Stimulated activated CD8-positive, alpha-beta memory T cell treated with anti-CD3 and anti-CD28 coated beads, Interleukin-4, amount 100 ng/mL, for 48 hours (primary cell): Measurements from ENCODE around the gene PFDN1.
A peak's percentile ranks its signal among the peaks of the same experiment; 100 is the strongest.

Source experiments
- DNase-seq: peaks from one replicate; pipeline ENCODE4 v3.0.0-alpha.2; 2020

Gene PFDN1

GRCh38 chr5:140236891-140237598 is 65.9 kb downstream of the PFDN1 start:
- no peak for DNase-seq

GRCh38 chr5:140235791-140236551 is 66.9 kb downstream of the PFDN1 start:
- no peak for DNase-seq

GRCh38 chr5:140234377-140234989 is 68.4 kb downstream of the PFDN1 start:
- no peak for DNase-seq

GRCh38 chr5:140232731-140233130 is 70.2 kb downstream of the PFDN1 start:
- DNase-seq, result no peak

- DNase-seq, result no peak
Observed at GRCh38 chr5:140230373-140230772, 72.5 kb downstream of the PFDN1 start.

GRCh38 chr5:140228364-140228837 is 74.5 kb downstream of the PFDN1 start:
- DNase-seq, result no peak

GRCh38 chr5:140227046-140227445 is 75.9 kb downstream of the PFDN1 start:
- no peak for DNase-seq

GRCh38 chr5:140225396-140225795 is 77.5 kb downstream of the PFDN1 start:
- no peak for DNase-seq

GRCh38 chr5:140224658-140225057 is 78.2 kb downstream of the PFDN1 start:
- no peak for DNase-seq

GRCh38 chr5:140223567-140223966 is 79.3 kb downstream of the PFDN1 start:
- DNase-seq, result no peak

- DNase-seq, result no peak
Observed at GRCh38 chr5:140222416-140222815, 80.5 kb downstream of the PFDN1 start.

- no peak for DNase-seq
Observed at GRCh38 chr5:140221697-140222223, 81.1 kb downstream of the PFDN1 start.

GRCh38 chr5:140220698-140221064 is 82.2 kb downstream of the PFDN1 start:
- no peak for DNase-seq

- DNase-seq, result no peak
Observed at GRCh38 chr5:140220032-140220697, 82.7 kb downstream of the PFDN1 start.

GRCh38 chr5:140219068-140219991 is 83.6 kb downstream of the PFDN1 start:
- no peak for DNase-seq

GRCh38 chr5:140217299-140218026 is 85.4 kb downstream of the PFDN1 start:
- DNase-seq, result no peak

GRCh38 chr5:140216478-140217074 is 86.3 kb downstream of the PFDN1 start:
- DNase-seq, result no peak

GRCh38 chr5:140215276-140215675 is 87.6 kb downstream of the PFDN1 start:
- no peak for DNase-seq

GRCh38 chr5:140214831-140215230 is 88.1 kb downstream of the PFDN1 start:
- peak; percentile 36 for DNase-seq

GRCh38 chr5:140213370-140213983 is 89.4 kb downstream of the PFDN1 start:
- DNase-seq, result no peak
